C4-2B (cell line): ENCODE results near the gene SLC9A9.
"Not testable (repeated sequence)": the region's sequence is repeated elsewhere in the genome, so short reads cannot be mapped to it uniquely, and the experiment has no call there.

Source experiments
- H3K27ac ChIP-seq: fragments of 450-650 bp; 2 replicates; pipeline ENCODE4 v1.5.1; 2017
- ZFX ChIP-seq: fragments of 450-650 bp; IDR thresholded peaks from 2 replicates; pipeline ENCODE4 v1.6.1; 2017
- TF ChIP-seq, protein P1 (sequence below): fragments of 450-650 bp; conservative IDR thresholded peaks from 2 replicates; pipeline ENCODE4 v1.5.1; 2017; ENCODE audit warnings: mild to moderate bottlenecking

Gene SLC9A9

DNA sequence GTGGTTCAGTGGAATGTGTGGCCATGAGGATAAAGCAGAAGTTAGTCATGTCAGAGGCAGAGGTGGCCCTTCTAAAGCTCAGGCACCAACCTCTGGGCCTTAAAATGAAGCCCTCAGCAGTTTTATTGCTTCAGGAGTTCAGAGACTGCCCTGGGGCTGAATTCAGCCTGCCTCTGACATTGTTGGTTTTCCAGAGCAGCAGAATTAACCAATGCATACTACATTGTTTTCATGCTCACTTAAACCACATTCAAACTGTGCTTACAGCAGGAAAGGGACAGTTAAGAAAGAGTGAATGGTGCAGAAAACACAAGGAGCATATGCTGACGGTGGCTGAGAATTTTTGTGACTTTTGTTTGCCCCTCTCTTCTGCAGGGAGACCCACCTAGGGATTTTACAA, 408.5 kb downstream of the SLC9A9 start:
- TF ChIP-seq, protein P1, sequence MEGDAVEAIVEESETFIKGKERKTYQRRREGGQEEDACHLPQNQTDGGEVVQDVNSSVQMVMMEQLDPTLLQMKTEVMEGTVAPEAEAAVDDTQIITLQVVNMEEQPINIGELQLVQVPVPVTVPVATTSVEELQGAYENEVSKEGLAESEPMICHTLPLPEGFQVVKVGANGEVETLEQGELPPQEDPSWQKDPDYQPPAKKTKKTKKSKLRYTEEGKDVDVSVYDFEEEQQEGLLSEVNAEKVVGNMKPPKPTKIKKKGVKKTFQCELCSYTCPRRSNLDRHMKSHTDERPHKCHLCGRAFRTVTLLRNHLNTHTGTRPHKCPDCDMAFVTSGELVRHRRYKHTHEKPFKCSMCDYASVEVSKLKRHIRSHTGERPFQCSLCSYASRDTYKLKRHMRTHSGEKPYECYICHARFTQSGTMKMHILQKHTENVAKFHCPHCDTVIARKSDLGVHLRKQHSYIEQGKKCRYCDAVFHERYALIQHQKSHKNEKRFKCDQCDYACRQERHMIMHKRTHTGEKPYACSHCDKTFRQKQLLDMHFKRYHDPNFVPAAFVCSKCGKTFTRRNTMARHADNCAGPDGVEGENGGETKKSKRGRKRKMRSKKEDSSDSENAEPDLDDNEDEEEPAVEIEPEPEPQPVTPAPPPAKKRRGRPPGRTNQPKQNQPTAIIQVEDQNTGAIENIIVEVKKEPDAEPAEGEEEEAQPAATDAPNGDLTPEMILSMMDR: no peak
- TF ChIP-seq ZFX: no peak
- H3K27ac ChIP-seq: no peak overlapping the region

DNA sequence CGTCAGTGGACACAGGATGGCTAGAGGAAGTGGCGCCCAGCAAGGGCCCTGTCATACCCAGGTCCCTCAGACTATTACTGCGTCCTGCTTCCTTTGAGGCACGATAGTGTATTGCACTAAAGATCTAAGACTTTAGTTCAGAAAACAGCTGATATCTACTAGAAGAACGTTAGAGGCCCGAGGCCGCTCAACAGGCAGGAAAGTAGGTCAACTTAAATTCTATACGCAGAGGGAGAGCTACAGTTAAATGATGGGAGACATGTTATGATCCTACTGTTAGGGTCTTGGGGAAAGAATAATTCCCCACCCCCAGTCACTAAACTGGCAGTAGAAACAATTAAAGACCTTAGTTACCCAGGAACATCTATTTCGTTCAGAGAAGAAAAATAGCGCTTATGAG, 410.9 kb downstream of the SLC9A9 start:
- TF ChIP-seq, protein P1: no peak
- no peak for TF ChIP-seq ZFX
- H3K27ac ChIP-seq: no peak overlapping the region

DNA sequence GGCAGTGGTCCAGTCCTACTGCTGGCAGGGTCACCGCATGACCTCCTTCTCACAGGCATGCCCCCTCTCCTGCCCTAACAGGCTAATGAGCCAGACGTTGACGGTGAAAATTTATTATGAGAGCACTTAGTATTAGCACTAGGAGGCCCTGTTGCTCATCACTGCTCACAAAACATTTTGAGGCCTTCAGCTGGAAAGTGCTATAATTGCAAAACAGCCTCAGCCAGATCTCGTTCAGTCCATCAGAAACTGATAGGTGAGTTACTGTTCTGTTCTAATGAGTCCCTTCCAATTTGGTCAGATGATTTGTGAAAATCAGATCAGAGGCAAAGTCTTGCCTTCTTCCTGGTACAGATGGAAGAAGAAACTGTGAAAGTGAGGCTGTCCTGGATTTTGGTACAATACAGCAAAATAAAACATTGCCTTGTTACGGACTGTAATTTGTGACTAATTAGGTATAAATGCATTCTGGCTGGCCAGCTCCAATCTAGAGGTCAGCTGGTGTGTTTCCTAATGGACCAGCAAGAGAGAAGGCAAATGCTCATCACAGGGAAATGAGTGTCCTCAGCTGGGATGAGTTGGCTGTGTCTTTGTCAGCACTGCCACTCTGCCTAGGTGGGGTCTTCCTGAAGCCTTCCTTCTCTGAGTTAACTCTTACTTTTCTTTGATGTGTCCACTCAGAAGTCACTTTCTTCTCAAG, 411.9 kb downstream of the SLC9A9 start:
- H3K27ac ChIP-seq: no peak overlapping the region
- no peak for TF ChIP-seq ZFX
- TF ChIP-seq, protein P1: no peak

DNA sequence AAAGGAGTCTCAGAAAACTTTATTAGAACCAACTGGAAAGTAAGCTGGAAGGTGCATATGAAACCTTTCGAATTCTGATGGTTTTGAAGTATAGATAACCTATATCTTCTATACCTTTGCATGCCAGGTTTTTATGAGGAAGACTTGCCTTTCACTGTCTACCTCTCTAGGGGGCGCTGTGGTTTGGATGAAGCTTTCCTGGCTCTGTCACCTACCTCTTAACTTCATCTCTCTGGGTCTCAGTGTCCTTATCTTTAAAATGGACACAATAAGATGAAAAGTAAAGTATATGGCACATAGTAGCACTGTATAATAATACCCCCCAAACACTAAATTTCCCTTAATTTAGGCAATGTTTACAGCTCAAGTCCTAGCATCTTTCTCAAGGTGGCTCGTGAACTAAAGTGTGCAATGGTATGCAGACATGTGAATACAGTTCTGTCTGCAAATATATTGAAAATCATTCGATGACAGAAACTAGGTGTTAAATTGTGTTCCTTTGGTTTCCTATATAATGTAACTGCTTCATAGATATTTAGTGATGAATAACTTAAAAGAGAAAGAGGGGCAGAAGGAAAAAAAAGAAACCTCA, 414.4 kb downstream of the SLC9A9 start:
- TF ChIP-seq, protein P1: peak; percentile 84
- no peak for TF ChIP-seq ZFX
- no peak overlapping the region for H3K27ac ChIP-seq

DNA sequence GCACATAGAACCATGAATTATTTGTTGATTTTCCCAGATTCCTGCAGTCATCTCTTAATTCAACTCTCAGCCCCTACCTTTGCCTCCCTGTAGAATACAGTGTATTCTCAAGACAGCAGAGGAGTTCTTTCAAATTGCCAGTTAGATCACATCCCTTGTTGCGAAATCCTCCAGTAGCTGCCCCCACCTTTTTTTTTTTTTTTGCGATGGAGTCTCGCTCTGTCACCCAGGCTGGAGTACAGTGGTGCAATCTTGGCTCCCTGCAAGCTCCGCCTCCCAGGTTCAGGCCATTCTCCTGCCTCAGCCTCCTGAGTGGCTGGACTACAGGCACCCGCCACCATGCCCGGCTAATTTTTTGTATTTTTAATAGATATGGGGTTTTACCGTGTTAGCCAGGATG, 417.0 kb downstream of the SLC9A9 start:
- not testable (repeated sequence) for H3K27ac ChIP-seq

DNA sequence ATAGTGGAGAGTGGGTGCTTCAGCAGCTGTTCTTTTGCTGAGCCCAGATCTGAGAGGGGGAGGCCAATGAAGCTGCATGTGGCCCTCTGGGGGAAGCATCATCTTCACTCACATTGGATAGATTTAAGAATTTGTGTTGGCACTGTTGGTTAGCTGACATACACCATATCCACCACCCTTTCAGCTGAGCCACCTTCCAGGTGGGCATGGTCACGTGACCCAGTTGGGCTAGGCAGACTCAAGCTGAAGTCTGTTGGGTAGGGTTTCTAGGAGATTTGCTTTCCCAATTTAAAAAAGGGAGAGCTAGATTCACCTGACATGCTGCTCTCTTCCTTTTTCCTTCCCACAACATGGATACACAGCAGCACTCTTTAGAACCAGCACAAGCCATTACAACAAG, 417.7 kb downstream of the SLC9A9 start:
- H3K27ac ChIP-seq: no peak overlapping the region
- TF ChIP-seq, protein P1: no peak
- no peak for TF ChIP-seq ZFX

DNA sequence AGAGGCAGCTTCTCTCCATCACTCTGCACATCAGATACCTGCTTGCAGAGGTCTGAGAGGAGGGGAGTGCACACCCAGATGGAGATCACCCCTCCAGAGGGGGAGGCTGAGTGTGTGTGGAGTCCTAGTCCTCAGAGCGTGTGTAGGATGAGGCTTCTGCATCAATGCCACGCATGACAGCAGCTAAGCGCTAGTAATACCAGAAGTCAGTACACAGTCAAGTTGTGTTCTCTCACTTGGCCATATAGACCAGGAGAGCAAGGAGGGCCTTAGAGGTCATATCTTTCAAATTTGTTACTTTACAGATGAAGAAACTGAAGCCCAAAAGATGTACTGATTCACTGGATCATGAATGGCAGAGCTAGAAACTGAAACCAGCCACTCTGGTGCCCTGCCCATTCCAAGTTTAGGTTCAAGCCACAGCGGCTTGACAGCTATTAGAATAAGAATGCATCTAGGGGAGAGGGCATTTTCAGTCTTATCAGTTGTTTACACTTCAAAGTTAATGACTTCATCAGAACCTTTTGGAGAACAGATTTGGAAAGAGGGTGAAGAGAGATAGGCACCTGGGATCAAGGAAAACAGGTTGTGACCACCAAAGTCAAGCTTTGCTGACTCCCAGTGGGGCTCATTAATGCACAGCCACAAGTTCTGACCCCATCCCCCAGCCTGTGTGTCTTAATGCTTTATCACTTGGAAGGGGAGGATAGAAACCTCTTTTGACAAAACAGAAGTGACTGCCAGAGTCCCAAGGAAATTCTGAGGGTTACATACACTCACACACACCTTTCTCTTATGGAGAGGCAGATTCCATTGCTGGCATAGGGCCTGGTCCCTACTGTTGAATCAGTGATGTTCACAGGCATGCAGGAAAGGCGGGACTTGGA, 418.4 kb downstream of the SLC9A9 start:
- TF ChIP-seq, protein P1: no peak
- no peak for TF ChIP-seq ZFX
- H3K27ac ChIP-seq: no peak overlapping the region
